Activated naive CD8-positive, alpha-beta T cell treated with anti-CD3 and anti-CD28 coated beads, Interleukin-2, amount 10 ng/mL, durations not matched to agents 7 days and 5 days (primary cell): Measurements from ENCODE around the gene PTPRN2. TPM values are rescaled to one million over a fixed set of nuclear protein-coding genes. Genes with fewer than 3 reads are reported as not detected.

Experiments used
- ATAC-seq: fragments of 150-1000 bp; cut with Tn5 transposase; one replicate; pipeline ENCODE4 v1.10.0; 2021; ENCODE audit warnings: low read depth, moderate library complexity
- POLR2A ChIA-PET: fragments of 350-600 bp; sonication (Branson Sonifier 250); formaldehyde crosslinking; loops from one replicate; lab custom pipeline; 2021; ENCODE audit warnings: antibody characterized with exemption; lab: Charles Lee
- DNase-seq: peaks from one replicate; pipeline ENCODE4 v3.0.0; 2021
- H3K27ac Mint-ChIP-seq: one replicate; pipeline ENCODE4 v1.8.0; 2022; ENCODE audit warnings: mild to moderate bottlenecking, mixed read lengths
- H3K27me3 Mint-ChIP-seq: one replicate; pipeline ENCODE4 v1.8.0; 2022; ENCODE audit warnings: mild to moderate bottlenecking, moderate library complexity, mixed read lengths
- H3K36me3 Mint-ChIP-seq: one replicate; pipeline ENCODE4 v1.8.0; 2021; ENCODE audit warnings: mild to moderate bottlenecking, mixed read lengths
- H3K4me1 Mint-ChIP-seq: one replicate; pipeline ENCODE4 v1.8.0; 2021; ENCODE audit warnings: mixed read lengths
- H3K4me3 Mint-ChIP-seq: one replicate; pipeline ENCODE4 v1.8.0; 2022; ENCODE audit warnings: mild to moderate bottlenecking, moderate library complexity, mixed read lengths
- H3K9me3 Mint-ChIP-seq: one replicate; pipeline ENCODE4 v1.8.0; 2021; ENCODE audit warnings: mixed read lengths
- total RNA-seq, 2 experiments: library from RNA; stranded (reverse); gene quantifications; one replicate each; pipeline ENCODE4 v1.2.3, GENCODE V29; 2021

PTPRN2 gene
- total RNA-seq, 2 experiments from 2014 or later = 4.5 to 4.9 TPM

DNA sequence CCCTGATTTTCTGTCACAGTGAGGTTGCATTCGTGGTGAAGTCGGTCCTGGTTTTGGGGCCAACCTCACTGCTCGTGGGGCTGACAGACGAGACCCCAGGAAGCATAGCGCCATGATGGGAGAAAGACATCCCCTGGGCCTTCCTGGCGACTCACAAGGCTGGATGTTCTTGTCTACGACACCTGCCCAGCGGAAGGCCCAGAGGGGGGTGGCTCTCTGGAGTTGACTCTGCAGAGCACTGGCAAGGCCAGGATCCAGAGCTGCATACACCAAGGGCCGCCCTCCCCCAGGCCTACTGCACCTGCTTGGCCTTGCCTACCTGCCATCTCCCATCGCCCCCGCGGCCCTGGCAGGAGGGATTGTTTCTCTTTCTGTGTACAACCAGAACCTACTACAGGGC is 608.9 kb downstream of the PTPRN2 start:
- Mint-ChIP-seq H3K27me3 (no peaks in the 10 kb centered on the region), H3K4me3 (no peak overlapping the region), H3K27ac (no peak overlapping the region), H3K4me1 (no peaks in the 10 kb centered on the region), H3K36me3 (no peaks in the 10 kb centered on the region), H3K9me3 (peaks cover 5% of the 10 kb centered on the region)
- POLR2A ChIA-PET = no interaction called here
- DNase-seq (no peak), ATAC-seq (no peak)

- POLR2A ChIA-PET = no interaction called here
- Mint-ChIP-seq H3K36me3 (no peaks in the 10 kb centered on the region), H3K4me3 (no peak overlapping the region), H3K27ac (no peak overlapping the region), H3K9me3 (peaks cover 5% of the 10 kb centered on the region), H3K27me3 (no peaks in the 10 kb centered on the region), H3K4me1 (no peaks in the 10 kb centered on the region)
- DNase-seq = no peak
- ATAC-seq = no peak
These were observed 609.7 kb downstream of the PTPRN2 start for GRCh38 chr7:157977717-157978496.

DNA sequence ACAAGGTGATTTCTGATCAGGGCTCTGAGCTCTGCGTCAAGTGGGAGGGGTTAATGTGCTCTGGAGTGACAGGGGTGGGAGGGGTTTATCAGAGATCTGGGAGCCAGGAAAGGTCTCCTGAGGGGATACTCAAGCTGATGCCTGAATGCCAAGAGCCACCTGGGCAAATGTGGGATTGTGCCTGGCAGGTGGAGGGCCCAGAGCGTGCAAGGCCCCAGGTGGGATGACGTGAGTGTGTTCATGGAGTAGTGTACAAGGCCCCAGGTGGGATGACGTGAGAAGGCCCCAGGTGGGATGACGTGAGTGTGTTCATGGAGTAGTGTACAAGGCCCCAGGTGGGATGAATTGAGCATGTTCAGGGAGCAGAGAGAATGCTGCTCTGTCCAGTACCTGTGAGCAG is 610.3 kb downstream of the PTPRN2 start:
- DNase-seq = no peak
- no peak overlapping the region for H3K27ac Mint-ChIP-seq
- no peaks in the 10 kb centered on the region for H3K27me3 Mint-ChIP-seq
- no peak overlapping the region for H3K4me3 Mint-ChIP-seq
- ATAC-seq = no peak
- H3K36me3 Mint-ChIP-seq = no peaks in the 10 kb centered on the region
- H3K9me3 Mint-ChIP-seq = peaks cover 5% of the 10 kb centered on the region
- POLR2A ChIA-PET = no interaction called here
- H3K4me1 Mint-ChIP-seq = no peaks in the 10 kb centered on the region

- no peaks in the 10 kb centered on the region for H3K4me1 Mint-ChIP-seq
- H3K9me3 Mint-ChIP-seq = peaks cover 11% of the 10 kb centered on the region
- no peaks in the 10 kb centered on the region for H3K36me3 Mint-ChIP-seq
- no peak overlapping the region for H3K27ac Mint-ChIP-seq
- no peak overlapping the region for H3K4me3 Mint-ChIP-seq
- POLR2A ChIA-PET = no interaction called here
- DNase-seq (no peak), ATAC-seq (no peak)
- H3K27me3 Mint-ChIP-seq = no peaks in the 10 kb centered on the region
These were observed 611.2 kb downstream of the PTPRN2 start for GRCh38 chr7:157976406-157976805.

DNA sequence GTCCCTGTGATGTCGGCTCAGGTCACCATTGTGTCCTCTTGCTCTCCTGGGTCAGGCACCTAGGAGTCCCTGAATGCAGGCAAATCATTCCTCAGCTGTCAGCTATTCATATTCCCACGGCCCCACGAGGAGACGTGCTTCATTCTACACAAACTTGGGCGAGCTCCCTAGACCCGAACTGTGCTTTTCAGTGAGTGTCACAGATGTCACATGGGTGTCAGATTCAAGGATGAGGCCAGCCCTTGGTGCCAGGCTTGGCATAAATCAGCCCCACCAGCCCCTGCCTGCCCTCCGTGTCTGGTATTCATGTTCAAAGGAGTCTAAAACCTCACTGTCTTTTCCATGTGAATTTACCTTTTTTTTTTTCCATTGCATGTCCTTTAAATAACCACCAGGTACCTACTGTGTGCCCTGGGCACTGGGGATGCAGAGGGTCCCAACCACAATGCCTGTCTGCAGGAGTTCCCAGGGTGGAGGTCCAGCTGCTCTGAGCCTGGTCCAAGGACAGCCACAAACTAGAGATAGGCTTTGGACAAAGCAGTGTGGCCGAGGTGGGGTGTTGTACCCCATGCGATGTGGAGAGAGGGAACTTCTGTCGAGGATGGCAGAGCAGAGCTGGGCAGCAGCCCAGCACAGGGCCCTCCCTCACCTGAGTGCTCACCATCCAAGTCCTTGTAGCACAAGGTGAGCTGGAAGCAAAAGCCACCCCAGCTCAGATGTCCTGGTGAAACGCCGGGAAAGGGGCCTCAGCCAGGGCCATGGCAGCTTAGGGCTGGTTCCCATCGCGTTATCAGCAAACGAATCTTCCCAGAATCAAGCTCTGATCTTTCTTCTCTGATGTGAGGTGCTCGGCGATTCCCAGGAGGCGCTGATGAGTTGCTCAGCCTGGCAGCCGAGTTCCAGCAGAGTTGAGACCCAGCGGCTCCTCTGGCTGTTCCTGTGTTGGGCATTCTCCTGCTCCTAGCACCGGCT is 611.9 kb downstream of the PTPRN2 start:
- DNase-seq (no peak), ATAC-seq (no peak)
- peaks cover 14% of the 10 kb centered on the region for H3K9me3 Mint-ChIP-seq
- no peak overlapping the region for H3K4me3 Mint-ChIP-seq
- POLR2A ChIA-PET = no interaction called here
- no peaks in the 10 kb centered on the region for H3K27me3 Mint-ChIP-seq
- H3K4me1 Mint-ChIP-seq = no peaks in the 10 kb centered on the region
- H3K27ac Mint-ChIP-seq = no peak overlapping the region
- no peaks in the 10 kb centered on the region for H3K36me3 Mint-ChIP-seq

- ATAC-seq (no peak), DNase-seq (no peak)
- POLR2A ChIA-PET = no interaction called here
- Mint-ChIP-seq H3K9me3 (peaks cover 18% of the 10 kb centered on the region), H3K36me3 (no peaks in the 10 kb centered on the region), H3K27me3 (no peaks in the 10 kb centered on the region), H3K4me3 (no peak overlapping the region), H3K27ac (no peak overlapping the region), H3K4me1 (no peaks in the 10 kb centered on the region)
These were observed 612.9 kb downstream of the PTPRN2 start for GRCh38 chr7:157974678-157975230.

DNA sequence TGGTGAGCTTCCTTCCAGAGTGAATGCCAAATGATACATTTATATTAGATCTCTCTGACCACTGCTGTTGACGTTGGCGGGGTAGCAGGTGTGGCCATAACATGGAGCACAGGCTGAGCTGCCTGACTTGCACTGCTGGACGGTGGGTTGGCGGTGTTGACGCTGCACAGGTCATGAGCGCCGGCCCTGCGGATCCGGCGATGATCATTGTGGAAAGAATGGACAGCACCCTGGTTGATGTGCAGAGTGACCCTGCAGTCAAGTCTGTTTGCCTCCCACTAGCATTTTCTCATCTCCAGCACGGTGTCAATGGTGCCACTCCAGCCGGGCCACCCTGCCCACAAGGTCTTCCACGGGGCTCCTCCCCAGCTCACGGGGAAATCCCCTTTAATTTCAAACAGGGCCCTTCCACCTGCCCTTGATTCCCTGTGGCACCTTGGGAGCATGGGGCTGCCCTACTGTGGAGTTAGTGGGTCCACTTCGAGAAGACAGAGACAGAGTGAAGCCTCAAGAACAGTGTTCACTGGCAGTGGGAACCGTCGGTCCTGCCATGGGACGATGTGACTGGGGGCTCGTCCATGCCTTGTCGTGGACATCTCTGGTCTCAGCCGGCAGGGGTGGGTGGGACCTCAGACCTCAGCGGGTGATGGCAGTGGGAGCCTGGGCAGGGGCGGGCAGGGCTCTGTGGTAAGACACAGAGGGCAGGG is 613.5 kb downstream of the PTPRN2 start:
- DNase-seq (no peak), ATAC-seq (no peak)
- H3K4me1 Mint-ChIP-seq = no peaks in the 10 kb centered on the region
- H3K27ac Mint-ChIP-seq = no peak overlapping the region
- POLR2A ChIA-PET = no interaction called here
- H3K9me3 Mint-ChIP-seq = peaks cover 18% of the 10 kb centered on the region
- H3K36me3 Mint-ChIP-seq = no peaks in the 10 kb centered on the region
- no peaks in the 10 kb centered on the region for H3K27me3 Mint-ChIP-seq
- H3K4me3 Mint-ChIP-seq = no peak overlapping the region

- no peak for DNase-seq
- Mint-ChIP-seq H3K9me3 (peaks cover 21% of the 10 kb centered on the region), H3K4me1 (no peaks in the 10 kb centered on the region), H3K4me3 (no peak overlapping the region), H3K27ac (no peak overlapping the region), H3K36me3 (no peaks in the 10 kb centered on the region), H3K27me3 (no peaks in the 10 kb centered on the region)
- POLR2A ChIA-PET = no interaction called here
- no peak for ATAC-seq
These were observed 614.7 kb downstream of the PTPRN2 start for GRCh38 chr7:157972914-157973313.

- POLR2A ChIA-PET = no interaction called here
- H3K4me3 Mint-ChIP-seq = no peak overlapping the region
- no peak overlapping the region for H3K27ac Mint-ChIP-seq
- no peaks in the 10 kb centered on the region for H3K36me3 Mint-ChIP-seq
- H3K9me3 Mint-ChIP-seq = peaks cover 21% of the 10 kb centered on the region
- DNase-seq (no peak), ATAC-seq (no peak)
- H3K4me1 Mint-ChIP-seq = no peaks in the 10 kb centered on the region
- no peaks in the 10 kb centered on the region for H3K27me3 Mint-ChIP-seq
These were observed 616.1 kb downstream of the PTPRN2 start for GRCh38 chr7:157971501-157971900.

GRCh38 chr7:157970744-157971143 is 616.9 kb downstream of the PTPRN2 start:
- POLR2A ChIA-PET = no interaction called here
- H3K9me3 Mint-ChIP-seq = peaks cover 21% of the 10 kb centered on the region
- no peak overlapping the region for H3K27ac Mint-ChIP-seq
- ATAC-seq = no peak
- no peak for DNase-seq
- H3K4me3 Mint-ChIP-seq = no peak overlapping the region
- H3K36me3 Mint-ChIP-seq = no peaks in the 10 kb centered on the region
- no peaks in the 10 kb centered on the region for H3K27me3 Mint-ChIP-seq
- no peaks in the 10 kb centered on the region for H3K4me1 Mint-ChIP-seq

GRCh38 chr7:157969995-157970394 is 617.6 kb downstream of the PTPRN2 start:
- H3K27ac Mint-ChIP-seq = no peak overlapping the region
- H3K4me3 Mint-ChIP-seq = no peak overlapping the region
- POLR2A ChIA-PET = no interaction called here
- H3K27me3 Mint-ChIP-seq = no peaks in the 10 kb centered on the region
- H3K4me1 Mint-ChIP-seq = no peaks in the 10 kb centered on the region
- DNase-seq (no peak), ATAC-seq (no peak)
- H3K9me3 Mint-ChIP-seq = peaks cover 18% of the 10 kb centered on the region
- no peaks in the 10 kb centered on the region for H3K36me3 Mint-ChIP-seq

- no peaks in the 10 kb centered on the region for H3K36me3 Mint-ChIP-seq
- H3K4me3 Mint-ChIP-seq = no peak overlapping the region
- ATAC-seq = no peak
- no peak overlapping the region for H3K27ac Mint-ChIP-seq
- POLR2A ChIA-PET = no interaction called here
- peaks cover 3% of the 10 kb centered on the region for H3K27me3 Mint-ChIP-seq
- no peaks in the 10 kb centered on the region for H3K4me1 Mint-ChIP-seq
- no peak for DNase-seq
- H3K9me3 Mint-ChIP-seq = peaks cover 13% of the 10 kb centered on the region
These were observed 621.1 kb downstream of the PTPRN2 start for GRCh38 chr7:157966490-157966889.

DNA sequence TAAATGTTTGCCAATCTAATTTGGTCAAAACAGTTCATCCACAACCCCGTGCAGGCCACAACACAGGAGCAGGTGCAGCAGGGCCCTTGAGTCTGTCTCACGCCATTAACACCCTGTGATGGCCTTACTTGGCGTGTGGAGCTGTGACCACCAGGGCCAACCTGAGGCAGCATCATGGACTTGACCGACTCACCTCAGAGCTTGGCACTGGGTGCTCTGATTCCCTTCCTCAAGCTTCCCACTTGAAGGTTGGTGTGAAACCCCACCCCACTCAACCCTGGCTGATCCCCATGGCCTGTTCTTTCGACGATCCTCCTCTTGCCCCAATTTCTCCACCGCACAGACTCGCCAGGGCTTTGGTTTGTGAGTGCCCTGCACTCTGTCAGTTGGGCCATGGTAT is 623.1 kb downstream of the PTPRN2 start:
- Mint-ChIP-seq H3K4me3 (no peak overlapping the region), H3K36me3 (no peaks in the 10 kb centered on the region), H3K27ac (no peak overlapping the region), H3K9me3 (peaks cover 5% of the 10 kb centered on the region), H3K4me1 (no peaks in the 10 kb centered on the region), H3K27me3 (peaks cover 11% of the 10 kb centered on the region)
- DNase-seq (no peak), ATAC-seq (no peak)
- POLR2A ChIA-PET = no interaction called here
